OCI-LY3 (cell line): ENCODE data around the gene PTPRN.

Experiments used
- H2AFZ ChIP-seq: fragments of 200-600, 300-600 bp; shearing (Covaris generic); 2 replicates; pipeline ENCODE4 v1.6.0; 2014; ENCODE audit warnings: antibody characterized with exemption, low read depth, low read length
- H3K27ac ChIP-seq: fragments of 200-600, 300-600 bp; sonication (generic); 2 replicates; pipeline ENCODE4 v1.5.1; 2014; ENCODE audit warnings: mild to moderate bottlenecking, low read length, moderate library complexity, mixed read lengths
- H3K27me3 ChIP-seq: fragments of 200-600, 300-600 bp; sonication (generic); 2 replicates; pipeline ENCODE4 v1.6.1; 2014; ENCODE audit warnings: low read depth, low read length, mixed read lengths
- H3K36me3 ChIP-seq: fragments of 200-600, 300-600 bp; sonication (generic); replicated peaks from 2 replicates; pipeline ENCODE3; 2014; ENCODE audit warnings: low read depth, low read length, mixed read lengths
- H3K4me1 ChIP-seq: fragments of 300-600, 200-600 bp; sonication (generic); 2 replicates; pipeline ENCODE4 v1.6.1; 2014; ENCODE audit warnings: low read length, mixed read lengths
- H3K4me2 ChIP-seq: fragments of 200-600, 300-600 bp; sonication (generic); 2 replicates; pipeline ENCODE4 v1.6.1; 2014; ENCODE audit warnings: low read length, mixed read lengths
- H3K4me3 ChIP-seq: fragments of 300-600, 200-600 bp; sonication (generic); 2 replicates; pipeline ENCODE4 v1.5.1; 2014; ENCODE audit warnings: antibody characterized with exemption, mild to moderate bottlenecking, low read length, moderate library complexity
- H3K79me2 ChIP-seq: fragments of 300-600, 200-600 bp; shearing (Covaris generic); 2 replicates; pipeline ENCODE4 v1.6.1; 2014; ENCODE audit warnings: mild to moderate bottlenecking, low read length, mixed read lengths
- H3K9ac ChIP-seq: fragments of 300-600, 200-600 bp; shearing (Covaris generic); 2 replicates; pipeline ENCODE4 v1.6.0; 2014; ENCODE audit warnings: mild to moderate bottlenecking, low read length, moderate library complexity
- H3K9me3 ChIP-seq: fragments of 200-600, 300-600 bp; shearing (Covaris generic); 2 replicates; pipeline ENCODE4 v1.6.1; 2014; ENCODE audit warnings: low read length, mixed read lengths; ENCODE audit not compliant: insufficient read depth
- H4K20me1 ChIP-seq: fragments of 200-600, 300-600 bp; sonication (generic); 2 replicates; pipeline ENCODE4 v1.6.1; 2016; ENCODE audit warnings: low read length, mixed read lengths; ENCODE audit not compliant: insufficient read depth
- CTCF ChIP-seq: fragments of 200-600, 300-600 bp; sonication (generic); IDR thresholded peaks from 2 replicates; pipeline ENCODE4 v1.5.1; 2014; ENCODE audit warnings: antibody characterized with exemption, low read length, low read depth
- EZH2phosphoT487 ChIP-seq: fragments of 200-600 bp; shearing (Covaris generic); IDR thresholded peaks from 2 replicates; pipeline ENCODE4 v1.6.1; 2018; ENCODE audit warnings: antibody characterized with exemption, mixed run types, low read depth

PTPRN gene

GRCh38 chr2:219274361-219274921, 34.8 kb downstream of the PTPRN start:
- Histone ChIP-seq H3K9me3 (no peaks in the 10 kb centered on the region), H4K20me1 (no peaks in the 10 kb centered on the region), H3K27me3 (no peaks in the 10 kb centered on the region), H2AFZ (no peak overlapping the region), H3K4me1 (peaks cover 8% of the 10 kb centered on the region), H3K36me3 (no peaks in the 10 kb centered on the region), H3K79me2 (no peaks in the 10 kb centered on the region), H3K27ac (no peak overlapping the region), H3K9ac (no peak overlapping the region), H3K4me2 (no peak overlapping the region), H3K4me3 (no peak overlapping the region)
- TF ChIP-seq EZH2phosphoT487 (no peak), CTCF (no peak)

- no peaks in the 10 kb centered on the region for H3K9me3 ChIP-seq
- H3K27ac ChIP-seq, result no peak overlapping the region
- no peaks in the 10 kb centered on the region for H3K79me2 ChIP-seq
- H3K4me3 ChIP-seq, result no peak overlapping the region
- TF ChIP-seq CTCF (no peak), EZH2phosphoT487 (no peak)
- H3K4me1 ChIP-seq, result peaks cover 8% of the 10 kb centered on the region
- no peak overlapping the region for H3K4me2 ChIP-seq
- no peaks in the 10 kb centered on the region for H3K27me3 ChIP-seq
- no peak overlapping the region for H2AFZ ChIP-seq
- H3K36me3 ChIP-seq, result no peaks in the 10 kb centered on the region
- no peak overlapping the region for H3K9ac ChIP-seq
- no peaks in the 10 kb centered on the region for H4K20me1 ChIP-seq
Measured at GRCh38 chr2:219273937-219274336, 35.3 kb downstream of the PTPRN start.

- no peaks in the 10 kb centered on the region for H3K4me1 ChIP-seq
- no peaks in the 10 kb centered on the region for H3K27me3 ChIP-seq
- H4K20me1 ChIP-seq, result no peaks in the 10 kb centered on the region
- TF ChIP-seq EZH2phosphoT487, result no peak
- TF ChIP-seq CTCF, result no peak
- H3K4me2 ChIP-seq, result no peak overlapping the region
- no peak overlapping the region for H3K4me3 ChIP-seq
- no peak overlapping the region for H3K9ac ChIP-seq
- H3K36me3 ChIP-seq, result no peaks in the 10 kb centered on the region
- no peaks in the 10 kb centered on the region for H3K9me3 ChIP-seq
- no peaks in the 10 kb centered on the region for H3K79me2 ChIP-seq
- no peak overlapping the region for H3K27ac ChIP-seq
- H2AFZ ChIP-seq, result no peak overlapping the region
Measured at GRCh38 chr2:219272995-219273394, 36.2 kb downstream of the PTPRN start.

- H3K27ac ChIP-seq, result no peak overlapping the region
- no peak overlapping the region for H3K4me3 ChIP-seq
- TF ChIP-seq CTCF, result no peak
- TF ChIP-seq EZH2phosphoT487, result no peak
Measured at GRCh38 chr2:219272356-219272755, 36.8 kb downstream of the PTPRN start.

More at GRCh38 chr2:219272356-219272755, 36.8 kb downstream of the PTPRN start:
- no peak overlapping the region for H3K9ac ChIP-seq
- H3K36me3 ChIP-seq, result no peaks in the 10 kb centered on the region
- no peak overlapping the region for H3K4me2 ChIP-seq
- H3K79me2 ChIP-seq, result no peaks in the 10 kb centered on the region
- H4K20me1 ChIP-seq, result no peaks in the 10 kb centered on the region
- no peak overlapping the region for H2AFZ ChIP-seq
- no peaks in the 10 kb centered on the region for H3K9me3 ChIP-seq
- no peaks in the 10 kb centered on the region for H3K4me1 ChIP-seq
- no peaks in the 10 kb centered on the region for H3K27me3 ChIP-seq
